Stomach (tissue), 9 donors: ENCODE results near the gene VARS2. TPM values are rescaled to one million over a fixed set of nuclear protein-coding genes. Genes with fewer than 3 reads are reported as not detected.
"Not testable (repeated sequence)": the region's sequence is repeated elsewhere in the genome, so short reads cannot be mapped to it uniquely, and the experiment has no call there.

Experiments used
- DNase-seq, 2 donors: peaks; one replicate each; pipeline versions ENCODE4 v3.0.0 to v3.0.0-alpha.2; 2013 to 2019
- H3K27ac ChIP-seq, 5 donors: fragments of 200-600 bp in 4 of 5; sonication (generic) in 4 of 5; one replicate each; pipeline ENCODE4 v1.5.1; 2013 to 2019; ENCODE audit warnings: mild to moderate bottlenecking in 1 of 5, moderate library complexity in 1 of 5
- H3K27me3 ChIP-seq, 3 donors: fragments of 200-600 bp; sonication (generic); one replicate each; pipeline ENCODE4 v1.5.1; 2017 to 2019; ENCODE audit warnings: mixed run types in 1 of 3
- H3K36me3 ChIP-seq, 4 donors: fragments of 200-600 bp; sonication (generic); 1 replicate in 3 of 4; 2 replicates in 1 of 4; pipeline ENCODE4 v1.5.1; 2016 to 2019
- H3K4me1 ChIP-seq, 4 donors: fragments of 200-600 bp; sonication (generic); one replicate each; pipeline ENCODE4 v1.5.1; 2016 to 2019
- H3K4me3 ChIP-seq, 4 donors: fragments of 200-600 bp; sonication (generic) in 3 of 4; one replicate each; pipeline ENCODE4 v1.5.1; 2016 to 2019; ENCODE audit warnings: mild to moderate bottlenecking in 1 of 4
- H3K9me3 ChIP-seq, 4 donors: fragments of 200-600 bp; sonication (generic); one replicate each; pipeline ENCODE4 v1.5.1; 2016 to 2019
- EP300 ChIP-seq: sonication (generic); formaldehyde crosslinking; IDR thresholded peaks from one replicate; pipeline ENCODE4 v1.6.1; 2017; ENCODE audit warnings: antibody characterized with exemption
- POLR2A ChIP-seq, 4 donors: fragments of 450-650 bp; IDR thresholded peaks; one replicate each; pipeline ENCODE4 v1.6.1; 2016; ENCODE audit warnings: antibody characterized with exemption in 4 of 4, control low read depth in 2 of 4, mild to moderate bottlenecking in 1 of 4, moderate library complexity in 1 of 4
- POLR2AphosphoS5 ChIP-seq, 3 donors: sonication (generic); formaldehyde crosslinking; IDR thresholded peaks; one replicate each; pipeline ENCODE4 v1.6.1; 2016; ENCODE audit warnings: antibody characterized with exemption in 3 of 3
- WGBS, 5 donors: extraction: QIAGEN DNeasy Blood & Tissue Kit in 3 of 5; methylation state at CpG; one replicate each; pipeline versions ENCODE4 v1.1.5 to v1.1.7; 2013 to 2018; 5-methylcytosine and 5-hydroxymethylcytosine counted together
- intact Hi-C: fragments of 100-400 bp; cut with DNase I; formaldehyde crosslinking; loops from one replicate; pipeline ENCODE4 v1.15.1; 2023; ENCODE audit warnings: low total_unique reads
- polyA plus RNA-seq, 3 donors: library from polyadenylated mRNA; stranded (reverse); fragments of 200-250 nt; gene quantifications; one replicate each; pipeline ENCODE4 v1.2.3, GENCODE V29; 2013
- total RNA-seq, 5 donors: library from RNA; depleted of rRNA; stranded (reverse); fragments of >200 nt; gene quantifications; one replicate each; pipeline versions ENCODE4 v1.1.0 to v1.2.3, GENCODE V29; 2014 to 2016
- TF ChIP-seq, protein P1 (sequence below), 7 experiments: fragments of 450-650 bp in 4 of 7; fragments of 200-600 bp in 3 of 7; sonication (generic) in 3 of 7; IDR thresholded peaks; one replicate each; pipeline ENCODE4 v1.5.1; 2016 to 2019; ENCODE audit warnings: antibody characterized with exemption in 7 of 7, control low read depth in 2 of 7, mild to moderate bottlenecking in 1 of 7
- donor health status: healthy with polysubstance abuse.
- donor health status: Bipolar disorder and iron deficiency.
- donor health status: healthy.

Gene VARS2
- total and polyA plus RNA-seq, 8 donors = 1.2 to 61.6 (median 21.6) TPM

DNA sequence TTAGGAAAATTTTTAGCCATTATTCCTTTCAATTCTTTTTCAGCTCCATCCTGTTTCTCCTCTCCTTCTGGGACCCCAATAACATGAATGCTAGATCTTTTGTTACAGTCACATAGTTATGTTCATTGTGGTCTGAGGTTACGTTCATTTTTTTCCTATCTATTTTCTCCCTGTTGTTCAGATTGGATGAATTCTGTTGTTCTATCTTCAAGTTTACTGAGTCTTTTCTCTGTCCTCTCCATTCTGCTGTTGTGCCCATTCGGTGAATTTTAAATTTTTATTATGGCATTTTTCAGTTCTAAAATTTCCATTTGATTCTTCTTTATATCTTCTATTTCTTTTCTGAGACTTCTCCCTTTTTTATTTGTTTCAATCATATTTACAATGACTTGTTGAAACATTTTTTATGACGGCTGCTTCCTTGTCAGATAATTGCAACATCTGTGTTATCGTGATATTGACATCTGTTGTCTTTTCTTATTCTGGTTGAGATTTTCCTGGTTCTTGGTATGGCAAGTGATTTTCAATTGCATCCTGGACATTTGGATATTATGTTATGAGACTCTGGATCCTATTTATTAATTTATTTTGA lies 42.4 kb upstream of the VARS2 start:
- 82 to 92% (median 83%) methylated on average over 4 of the region's 4 CpGs for WGBS, 5 donors
- intact Hi-C loops = loop anchor here (5.0 kb wide), 1 partner anchor 39 kb away; no protein-coding TSS in a partner anchor
- H3K9me3 ChIP-seq = peaks cover 0 to 30% (median 10%) of the 10 kb centered on the region in 4 donors
- no peaks in the 10 kb centered on the region for H3K36me3 ChIP-seq
- H3K4me1 ChIP-seq = peaks cover 0 to 15% (median 7%) of the 10 kb centered on the region in 4 donors
- TF ChIP-seq POLR2A (IDR thresholded peaks at IDR 0.05) (no peak), EP300 (no peak)
- TF ChIP-seq, protein P1, sequence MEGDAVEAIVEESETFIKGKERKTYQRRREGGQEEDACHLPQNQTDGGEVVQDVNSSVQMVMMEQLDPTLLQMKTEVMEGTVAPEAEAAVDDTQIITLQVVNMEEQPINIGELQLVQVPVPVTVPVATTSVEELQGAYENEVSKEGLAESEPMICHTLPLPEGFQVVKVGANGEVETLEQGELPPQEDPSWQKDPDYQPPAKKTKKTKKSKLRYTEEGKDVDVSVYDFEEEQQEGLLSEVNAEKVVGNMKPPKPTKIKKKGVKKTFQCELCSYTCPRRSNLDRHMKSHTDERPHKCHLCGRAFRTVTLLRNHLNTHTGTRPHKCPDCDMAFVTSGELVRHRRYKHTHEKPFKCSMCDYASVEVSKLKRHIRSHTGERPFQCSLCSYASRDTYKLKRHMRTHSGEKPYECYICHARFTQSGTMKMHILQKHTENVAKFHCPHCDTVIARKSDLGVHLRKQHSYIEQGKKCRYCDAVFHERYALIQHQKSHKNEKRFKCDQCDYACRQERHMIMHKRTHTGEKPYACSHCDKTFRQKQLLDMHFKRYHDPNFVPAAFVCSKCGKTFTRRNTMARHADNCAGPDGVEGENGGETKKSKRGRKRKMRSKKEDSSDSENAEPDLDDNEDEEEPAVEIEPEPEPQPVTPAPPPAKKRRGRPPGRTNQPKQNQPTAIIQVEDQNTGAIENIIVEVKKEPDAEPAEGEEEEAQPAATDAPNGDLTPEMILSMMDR (IDR thresholded peaks at IDR 0.05) = no peak
- no peak overlapping the region for H3K27ac ChIP-seq
- DNase-seq = no peak
- no peaks in the 10 kb centered on the region for H3K27me3 ChIP-seq
- no peak overlapping the region for H3K4me3 ChIP-seq

DNA sequence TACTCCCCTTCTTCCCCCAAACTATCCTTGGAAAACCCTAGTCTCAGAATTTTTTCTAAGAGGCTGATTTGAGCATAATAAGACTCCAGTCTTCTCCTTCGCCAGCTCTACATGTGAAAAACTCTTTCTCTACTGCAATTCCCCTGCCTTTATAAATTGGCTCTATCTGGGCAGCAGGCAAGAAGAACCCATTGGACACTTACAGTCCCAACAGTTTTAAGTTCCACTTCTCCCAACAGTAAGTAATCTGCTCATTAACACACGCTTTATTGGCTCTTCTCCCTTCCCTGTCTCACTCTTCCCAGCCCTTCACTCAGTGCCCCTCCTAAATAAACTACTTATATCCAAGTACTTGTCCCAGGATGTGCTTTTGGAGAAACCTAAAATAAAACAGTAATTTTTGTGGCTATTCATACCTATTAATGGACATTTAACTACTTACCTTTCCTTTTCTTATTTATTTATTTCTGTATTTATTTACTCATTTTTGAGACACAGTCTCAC lies 40.8 kb upstream of the VARS2 start:
- Histone ChIP-seq H3K27me3 (no peaks in the 10 kb centered on the region), H3K36me3 (no peaks in the 10 kb centered on the region), H3K4me1 (peaks cover 6 to 30% (median 19%) of the 10 kb centered on the region in 4 donors), H3K9me3 (peaks cover 0 to 30% (median 10%) of the 10 kb centered on the region in 4 donors), H3K27ac (no peak overlapping the region), H3K4me3 (no peak overlapping the region)
- WGBS, 5 donors = 91 to 100% (median 95%) methylated on average over 2 of the region's 2 CpGs
- TF ChIP-seq, protein P1 (IDR thresholded peaks at IDR 0.05) = no peak
- TF ChIP-seq POLR2AphosphoS5 (IDR thresholded peaks at IDR 0.05) = no peak
- TF ChIP-seq POLR2A (IDR thresholded peaks at IDR 0.05) = no peak
- TF ChIP-seq EP300 = no peak
- intact Hi-C loops = loop anchor here (5.0 kb wide), 1 partner anchor 41 kb away; no protein-coding TSS in a partner anchor
- DNase-seq = no peak

DNA sequence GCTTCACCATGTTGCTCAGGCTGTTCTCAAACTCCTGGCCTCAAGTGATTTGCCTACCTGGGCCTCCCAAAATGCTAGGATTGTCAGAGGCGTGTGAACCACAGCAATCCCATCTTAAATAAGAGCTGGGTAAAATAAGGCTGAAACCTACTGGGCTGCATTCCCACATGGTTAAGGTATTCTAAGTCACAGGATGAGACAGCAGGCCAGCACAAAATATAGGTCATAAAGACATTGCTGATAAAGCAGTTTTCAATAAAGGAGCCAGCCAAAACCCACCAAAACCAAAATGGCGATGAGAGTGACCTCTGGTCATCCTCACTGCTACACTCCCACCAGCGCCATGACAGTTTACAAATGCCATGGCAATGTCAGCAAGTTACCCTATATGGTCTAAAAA lies 40.2 kb upstream of the VARS2 start:
- Histone ChIP-seq H3K4me1 (peaks cover 7 to 36% (median 22%) of the 10 kb centered on the region in 4 donors), H3K9me3 (peaks cover 0 to 25% (median 9%) of the 10 kb centered on the region in 4 donors)
- not testable (repeated sequence) for H3K27ac ChIP-seq, H3K36me3 ChIP-seq, DNase-seq, H3K27me3 ChIP-seq, H3K4me3 ChIP-seq
- 84 to 98% (median 92%) methylated on average over 3 of the region's 3 CpGs for WGBS, 5 donors
- intact Hi-C loops = loop anchor here (5.0 kb wide), 1 partner anchor 41 kb away; no protein-coding TSS in a partner anchor

DNA sequence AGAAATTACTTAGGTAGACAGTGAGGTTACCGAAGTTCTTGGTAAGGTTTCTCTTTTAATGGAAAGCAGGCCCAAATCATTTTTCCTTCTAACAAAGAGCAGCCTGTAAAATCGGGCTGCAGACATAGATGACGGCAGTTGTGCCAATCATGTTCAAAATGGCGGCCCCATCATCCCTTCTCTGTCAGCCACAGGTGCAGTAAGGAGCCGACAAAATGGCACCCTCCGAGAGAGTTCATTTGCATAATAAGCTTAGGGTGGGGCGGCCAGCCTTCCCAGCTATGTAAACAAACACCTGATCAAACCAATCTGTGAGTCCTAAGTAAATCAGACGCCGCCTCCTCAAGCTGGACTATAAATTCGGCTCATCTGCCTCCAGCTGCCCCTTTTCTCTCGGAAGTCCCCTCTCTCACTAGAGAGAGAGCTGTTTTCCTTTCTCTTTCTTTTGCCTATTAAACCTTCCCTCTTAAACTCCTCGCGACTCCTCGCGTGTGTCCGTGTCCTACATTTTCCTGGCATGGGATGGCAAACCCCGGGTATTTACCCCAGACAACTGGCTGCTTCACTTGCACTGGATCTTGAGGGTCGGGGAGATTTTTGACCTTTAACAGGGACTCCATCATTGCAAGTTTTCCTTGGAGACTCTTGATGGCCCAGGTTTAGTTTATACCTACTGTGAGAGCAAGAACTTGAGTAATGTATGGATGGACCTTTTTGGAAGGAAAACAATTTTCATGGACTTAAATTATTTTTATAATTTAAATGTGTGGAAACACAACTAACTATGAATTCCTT lies 38.6 kb upstream of the VARS2 start:
- H3K27ac ChIP-seq = peak overlapping the region in 2 of 5 donors; percentile 8 to 85
- no peaks in the 10 kb centered on the region for H3K36me3 ChIP-seq
- intact Hi-C loops = no loop called here
- 73 to 78% (median 76%) methylated on average over 18 of the region's 18 CpGs for WGBS, 5 donors
- DNase-seq = peak in 1 of 2 donors; percentile 36
- no peaks in the 10 kb centered on the region for H3K27me3 ChIP-seq
- H3K4me1 ChIP-seq = peaks cover 7 to 36% (median 22%) of the 10 kb centered on the region in 4 donors
- TF ChIP-seq POLR2AphosphoS5 (IDR thresholded peaks at IDR 0.05) (no peak), POLR2A (IDR thresholded peaks at IDR 0.05) (no peak), EP300 (no peak)
- TF ChIP-seq, protein P1 (IDR thresholded peaks at IDR 0.05) = no peak
- no peak overlapping the region for H3K4me3 ChIP-seq
- peaks cover 0 to 13% (median 2%) of the 10 kb centered on the region in 4 donors for H3K9me3 ChIP-seq
